GM23248 (cell line): Measurements from ENCODE around the gene SMS. TPM values are rescaled to one million over a fixed set of nuclear protein-coding genes. Genes with fewer than 3 reads are reported as not detected.

Experiments used
- DNase-seq: peaks from one replicate; pipeline ENCODE4 v3.0.0-alpha.2; 2015
- H2AFZ ChIP-seq: fragments of 200-600 bp; sonication (generic); 2 replicates; pipeline ENCODE4 v1.6.1; 2016; ENCODE audit warnings: antibody characterized with exemption
- H3F3A ChIP-seq: fragments of 200-600 bp; sonication (generic); 2 replicates; pipeline ENCODE4 v1.6.1; 2016; ENCODE audit warnings: mild to moderate bottlenecking, antibody characterized with exemption, mixed run types; ENCODE audit not compliant: insufficient read depth
- H3K27ac ChIP-seq: fragments of 200-600 bp; sonication (generic); 2 replicates; pipeline ENCODE4 v1.5.1; 2016; ENCODE audit warnings: mild to moderate bottlenecking
- H3K27me3 ChIP-seq: fragments of 200-600 bp; sonication (generic); replicated peaks from 2 replicates; pipeline ENCODE4 v1.6.1; 2016; ENCODE audit warnings: mild to moderate bottlenecking; ENCODE audit not compliant: insufficient read depth
- H3K36me3 ChIP-seq: fragments of 200-600 bp; sonication (generic); 2 replicates; pipeline ENCODE4 v1.6.1; 2016; ENCODE audit warnings: low read depth, mild to moderate bottlenecking
- H3K4me1 ChIP-seq: fragments of 200-600 bp; sonication (generic); 2 replicates; pipeline ENCODE4 v1.6.1; 2016; ENCODE audit warnings: mild to moderate bottlenecking; ENCODE audit not compliant: insufficient read depth
- H3K4me2 ChIP-seq: fragments of 200-600 bp; sonication (generic); one replicate; pipeline ENCODE4 v1.6.1; 2016; ENCODE audit warnings: mild to moderate bottlenecking; ENCODE audit not compliant: unreplicated experiment
- H3K4me3 ChIP-seq: fragments of 200-600 bp; sonication (generic); 2 replicates; pipeline ENCODE4 v1.5.1; 2016; ENCODE audit warnings: mild to moderate bottlenecking
- H3K79me2 ChIP-seq: fragments of 200-600 bp; sonication (generic); 2 replicates; pipeline ENCODE4 v1.6.1; 2016; ENCODE audit warnings: mild to moderate bottlenecking; ENCODE audit not compliant: insufficient read depth
- H3K9ac ChIP-seq: fragments of 200-600 bp; sonication (generic); 2 replicates; pipeline ENCODE4 v1.6.1; 2016; ENCODE audit warnings: mild to moderate bottlenecking
- H3K9me2 ChIP-seq: fragments of 200-600 bp; sonication (generic); 2 replicates; pipeline ENCODE4 v1.6.1; 2016; ENCODE audit warnings: mixed run types, mild to moderate bottlenecking, moderate library complexity; ENCODE audit not compliant: insufficient read depth
- H3K9me3 ChIP-seq: fragments of 200-600 bp; sonication (generic); one replicate; pipeline ENCODE4 v1.6.1; 2017; ENCODE audit warnings: low read depth
- H4K20me1 ChIP-seq: fragments of 200-600 bp; sonication (generic); 2 replicates; pipeline ENCODE4 v1.6.0; 2016; ENCODE audit not compliant: insufficient read depth
- EZH2 ChIP-seq: fragments of 200-600 bp; sonication (generic); IDR thresholded peaks from 2 replicates; pipeline ENCODE4 v1.6.1; 2018; ENCODE audit warnings: antibody characterized with exemption, mild to moderate bottlenecking; ENCODE audit not compliant: insufficient read depth, poor library complexity, severe bottlenecking
- EZH2phosphoT487 ChIP-seq: fragments of 200-600 bp; sonication (generic); IDR thresholded peaks from 2 replicates; pipeline ENCODE4 v1.6.1; 2018; ENCODE audit warnings: antibody characterized with exemption, moderate library complexity, mild to moderate bottlenecking, low read depth; ENCODE audit not compliant: insufficient read depth
- WGBS, 2 experiments: methylation state at CpG; one replicate each; pipeline ENCODE4 v1.1.6; 2015 to 2017; ENCODE audit warnings: low lambda C conversion rate in 2 of 2, low coverage in 1 of 2; ENCODE audit errors: missing lambda C conversion rate in 2 of 2; 5-methylcytosine and 5-hydroxymethylcytosine counted together
- in situ Hi-C: fragments of 300-500 bp; cut with MboI; formaldehyde crosslinking; loops from 2 replicates; pipeline ENCODE4 v1.15.0; 2020
- polyA plus RNA-seq: library from polyadenylated mRNA; unstranded; fragments of >200 nt; fragmentation: Nextera tagmentation; extraction: Ambion mirVana; gene quantifications from 2 replicates; pipeline ENCODE4 v1.2.1, GENCODE V29; 2016
- total RNA-seq: library from RNA; depleted of rRNA; stranded (reverse); fragments of >200 nt; shearing (Covaris generic); gene quantifications from 2 replicates; pipeline ENCODE4 v1.2.3, GENCODE V29; 2014

SMS gene
- total and polyA plus RNA-seq, 2 experiments from 2014 or later: 156 to 162 TPM

DNA sequence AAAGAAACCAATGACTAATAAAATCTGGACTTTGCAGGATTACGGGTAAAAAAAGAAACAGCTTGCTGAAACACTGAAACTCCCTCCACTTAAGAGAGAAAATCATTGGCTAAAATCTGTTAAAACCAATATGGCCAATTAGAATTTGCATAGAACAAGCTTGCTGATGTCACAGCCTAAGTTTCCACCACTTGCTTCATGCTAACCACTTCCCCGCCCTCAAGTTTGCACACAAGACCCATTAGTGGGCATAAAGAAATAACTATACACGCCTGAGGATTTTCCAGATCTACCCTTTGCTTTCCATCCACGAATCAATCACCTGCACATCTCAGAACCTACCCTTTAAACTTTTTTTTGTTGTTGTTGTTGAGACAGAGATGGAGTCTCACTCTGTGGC lies 48.9 kb downstream of the SMS start:
- in situ Hi-C loops: no loop called here
- H2AFZ ChIP-seq: no peak overlapping the region
- 98 to 100% methylated on average over 3 to 4 of the region's 4 CpGs for WGBS, 2 experiments
- H3K27ac ChIP-seq: no peak overlapping the region
- no peaks in the 10 kb centered on the region for H3K27me3 ChIP-seq
- H3K9me3 ChIP-seq: no peaks in the 10 kb centered on the region
- TF ChIP-seq EZH2phosphoT487 (no peak), EZH2 (no peak)
- no peak overlapping the region for H3K4me2 ChIP-seq
- H3K4me3 ChIP-seq: no peak overlapping the region
- H3K79me2 ChIP-seq: no peaks in the 10 kb centered on the region
- H3K9me2 ChIP-seq: no peaks in the 10 kb centered on the region
- peaks cover 10% of the 10 kb centered on the region; the same call in 1 of the 2 replicates for H3K4me1 ChIP-seq
- no peaks in the 10 kb centered on the region for H4K20me1 ChIP-seq
- no peak for DNase-seq
- H3F3A ChIP-seq: peaks cover 8% of the 10 kb centered on the region
- H3K9ac ChIP-seq: no peak overlapping the region
- peaks cover 19% of the 10 kb centered on the region; the same call in 1 of the 2 replicates for H3K36me3 ChIP-seq

DNA sequence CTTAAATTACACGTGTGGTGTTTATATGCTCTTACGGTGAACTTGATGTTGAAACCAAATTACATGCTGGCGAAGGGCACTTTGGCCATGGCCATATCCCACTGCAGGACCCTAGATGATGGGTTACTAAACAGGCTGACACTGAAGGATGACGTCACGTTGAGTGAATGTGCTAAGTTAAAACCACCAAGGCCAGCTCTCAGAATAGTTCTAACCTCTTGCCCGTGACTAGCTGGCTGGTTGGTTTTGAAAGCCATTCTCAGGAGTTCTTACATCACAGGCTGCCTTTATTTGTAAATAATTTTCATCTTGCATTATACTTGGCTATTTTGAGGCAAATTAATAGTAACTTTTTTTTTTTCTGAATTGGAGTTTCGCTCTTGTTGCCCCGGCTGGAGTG lies 50.3 kb downstream of the SMS start:
- Histone ChIP-seq H3K27me3 (no peaks in the 10 kb centered on the region), H3K4me2 (no peak overlapping the region), H3K9ac (no peak overlapping the region), H3K27ac (no peak overlapping the region), H3K9me2 (no peaks in the 10 kb centered on the region), H3K9me3 (no peaks in the 10 kb centered on the region), H3K36me3 (peaks cover 15% of the 10 kb centered on the region; the same call in 1 of the 2 replicates), H3K4me1 (peaks cover 6% of the 10 kb centered on the region; the same call in 1 of the 2 replicates), H3K4me3 (no peak overlapping the region), H3F3A (peaks cover 4% of the 10 kb centered on the region; the same call in 1 of the 2 replicates), H2AFZ (no peak overlapping the region), H3K79me2 (0 out of 2 replicates have a peak, but pooled peaks cover 7% of the 10 kb centered on the region), H4K20me1 (no peaks in the 10 kb centered on the region)
- no peak for DNase-seq
- no peak for TF ChIP-seq EZH2
- TF ChIP-seq EZH2phosphoT487: no peak
- WGBS, 2 experiments: 97 to 99% methylated on average over 8 of the region's 8 CpGs
- in situ Hi-C loops: no loop called here

- H4K20me1 ChIP-seq: no peaks in the 10 kb centered on the region
- H3K27me3 ChIP-seq: no peaks in the 10 kb centered on the region
- WGBS, 2 experiments: 95 to 100% methylated on average over 3 of the region's 3 CpGs
- H3K36me3 ChIP-seq: peaks cover 13% of the 10 kb centered on the region; the same call in 1 of the 2 replicates
- DNase-seq: no peak
- no peak overlapping the region for H3K9ac ChIP-seq
- no peak for TF ChIP-seq EZH2phosphoT487
- TF ChIP-seq EZH2: no peak
- peaks cover 4% of the 10 kb centered on the region; the same call in 1 of the 2 replicates for H3F3A ChIP-seq
- H3K9me3 ChIP-seq: no peaks in the 10 kb centered on the region
- H3K4me1 ChIP-seq: peaks cover 4% of the 10 kb centered on the region; the same call in 1 of the 2 replicates
- in situ Hi-C loops: no loop called here
- no peak overlapping the region for H2AFZ ChIP-seq
- H3K4me3 ChIP-seq: no peak overlapping the region
- H3K27ac ChIP-seq: no peak overlapping the region
- H3K4me2 ChIP-seq: no peak overlapping the region
- H3K79me2 ChIP-seq: 0 out of 2 replicates have a peak, but pooled peaks cover 7% of the 10 kb centered on the region
- no peaks in the 10 kb centered on the region for H3K9me2 ChIP-seq
These were observed 51.0 kb downstream of the SMS start for GRCh38 chrX:21991504-21991903.

- Histone ChIP-seq H3K9me2 (no peaks in the 10 kb centered on the region), H3K4me3 (no peak overlapping the region), H3K4me2 (no peak overlapping the region), H3K27ac (no peak overlapping the region), H3K79me2 (0 out of 2 replicates have a peak, but pooled peaks cover 7% of the 10 kb centered on the region), H3K4me1 (no peaks in the 10 kb centered on the region), H3K9me3 (no peaks in the 10 kb centered on the region), H3K27me3 (no peaks in the 10 kb centered on the region), H2AFZ (no peak overlapping the region), H3K36me3 (peaks cover 13% of the 10 kb centered on the region; the same call in 1 of the 2 replicates), H3F3A (peaks cover 4% of the 10 kb centered on the region; the same call in 1 of the 2 replicates), H4K20me1 (no peaks in the 10 kb centered on the region), H3K9ac (no peak overlapping the region)
- no peak for TF ChIP-seq EZH2phosphoT487
- TF ChIP-seq EZH2: no peak
- WGBS, 2 experiments: 95 to 98% methylated on average over 8 of the region's 8 CpGs
- DNase-seq: no peak
- in situ Hi-C loops: no loop called here
These were observed 52.8 kb downstream of the SMS start for GRCh38 chrX:21993265-21993664.
